NCI-H2227 treated with DMSO at 0.1 percent for 48 hours (cell line): ENCODE measurements around the gene KIAA2012.
"Not testable (repeated sequence)": the region's sequence is repeated elsewhere in the genome, so short reads cannot be mapped to it uniquely, and the experiment has no call there.

ENCODE experiments used
- DNase-seq: peaks from one replicate; lab custom pipeline; 2025; lab: John Stamatoyannopoulos, UW

KIAA2012 gene

GRCh38 chr2:202201220-202202160 lies 128.4 kb downstream of the KIAA2012 start:
- DNase-seq = no peak

GRCh38 chr2:202203348-202203747 lies 130.3 kb downstream of the KIAA2012 start:
- DNase-seq = no peak

DNA sequence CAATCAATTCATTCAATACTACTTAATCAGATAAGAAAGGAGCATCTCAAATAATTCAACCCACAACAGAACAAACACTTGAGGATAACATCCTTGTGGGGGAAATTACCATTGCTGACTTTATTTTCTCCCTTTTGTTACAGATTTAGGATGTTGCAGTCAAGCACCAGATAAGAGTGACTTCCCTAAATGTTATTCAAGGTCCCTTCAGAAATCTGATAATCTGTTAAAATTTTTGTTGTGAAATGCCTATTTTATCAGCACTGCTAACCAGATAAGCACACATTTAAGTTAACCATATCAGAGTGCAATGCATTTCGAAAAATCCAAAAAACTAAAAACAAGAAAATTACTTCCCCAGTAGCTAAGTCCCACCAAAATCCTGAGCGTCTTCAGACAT lies 131.8 kb downstream of the KIAA2012 start:
- DNase-seq = no peak

DNA sequence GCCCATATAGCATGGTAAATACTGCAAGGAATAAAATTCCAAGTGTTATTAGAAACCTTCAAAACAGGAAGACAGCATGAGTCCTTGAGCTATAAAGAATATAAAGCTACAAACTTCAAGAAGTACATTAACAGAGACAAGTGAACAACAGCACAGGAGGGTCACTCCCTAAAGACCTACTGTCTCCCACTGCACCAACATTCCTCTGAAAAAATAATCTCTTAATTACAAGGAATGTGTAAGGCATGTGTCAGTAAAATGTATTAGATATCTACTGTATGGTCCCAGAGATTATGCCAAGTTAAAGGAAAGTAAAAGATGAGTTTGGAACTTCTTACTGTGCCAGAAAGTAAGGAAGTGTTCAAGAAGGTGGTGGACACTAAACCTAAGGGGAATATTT lies 135.5 kb downstream of the KIAA2012 start:
- DNase-seq = no peak

DNA sequence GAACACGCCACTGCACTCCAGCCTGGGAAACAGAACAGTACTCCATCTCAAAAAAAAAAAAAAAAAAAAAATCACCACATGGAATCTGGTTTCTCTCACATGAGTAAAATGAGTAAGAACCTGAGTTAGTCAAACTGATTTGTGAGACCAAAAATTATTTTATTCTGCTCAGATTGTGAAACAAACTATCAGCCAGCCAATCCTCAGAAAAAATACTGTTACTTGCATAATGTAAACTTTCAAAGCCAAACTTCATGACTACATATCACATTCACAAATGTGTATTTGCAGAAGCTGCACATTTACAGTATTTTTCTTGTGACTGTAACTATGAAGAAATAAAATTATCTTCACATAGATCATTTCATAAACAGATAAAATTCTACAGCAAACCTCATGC lies 142.1 kb downstream of the KIAA2012 start:
- no peak for DNase-seq

DNA sequence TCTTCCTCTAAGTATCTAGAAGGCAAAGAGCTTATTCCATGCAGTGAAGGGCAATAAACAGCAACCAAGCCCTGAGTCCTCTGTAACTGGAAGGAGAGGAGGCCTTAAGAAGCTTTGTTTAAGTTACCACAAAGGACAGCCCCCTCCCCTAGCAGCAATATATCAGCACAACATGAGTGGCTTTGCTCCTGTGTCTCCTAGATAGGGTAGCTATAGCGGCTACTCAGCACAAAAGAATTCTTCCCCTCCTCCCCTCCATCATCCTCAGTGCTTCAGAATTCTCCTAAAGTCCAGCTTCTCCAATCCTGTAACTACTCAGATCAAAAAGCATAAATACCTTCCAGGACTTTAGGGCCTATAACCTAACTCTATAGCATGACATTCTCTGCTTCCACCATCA lies 148.8 kb downstream of the KIAA2012 start:
- no peak for DNase-seq

- DNase-seq = peak; percentile 68
Observed at GRCh38 chr2:202237787-202238233, 164.8 kb downstream of the KIAA2012 start.

GRCh38 chr2:202238234-202239197 lies 165.5 kb downstream of the KIAA2012 start, which contains the start of gene SUMO1:
Gene SUMO1, minus strand, starts transcription at chr2:202238597. Its CDS starts 146 bp downstream, at chr2:202238451.
- peak; percentile 96 for DNase-seq

DNA sequence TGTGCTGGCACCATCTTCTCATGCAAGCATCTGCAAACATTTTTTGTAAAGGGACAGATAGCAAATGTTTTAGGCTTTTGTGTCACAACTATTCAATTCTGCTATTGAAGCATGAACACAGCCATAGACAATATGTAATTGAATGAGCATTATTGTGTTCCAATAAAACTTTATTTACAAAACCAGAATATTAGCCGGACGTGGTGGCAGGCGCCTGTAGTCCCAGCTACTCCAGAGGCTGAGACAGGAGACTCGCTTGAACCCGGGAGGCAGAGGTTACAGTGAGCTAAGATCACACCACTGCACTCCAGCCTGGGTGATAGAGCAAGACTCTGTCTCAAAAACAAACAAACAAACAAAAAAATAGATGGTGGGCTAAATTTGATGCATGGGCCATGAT lies 174.7 kb downstream of the KIAA2012 start:
- not testable (repeated sequence) for DNase-seq

DNA sequence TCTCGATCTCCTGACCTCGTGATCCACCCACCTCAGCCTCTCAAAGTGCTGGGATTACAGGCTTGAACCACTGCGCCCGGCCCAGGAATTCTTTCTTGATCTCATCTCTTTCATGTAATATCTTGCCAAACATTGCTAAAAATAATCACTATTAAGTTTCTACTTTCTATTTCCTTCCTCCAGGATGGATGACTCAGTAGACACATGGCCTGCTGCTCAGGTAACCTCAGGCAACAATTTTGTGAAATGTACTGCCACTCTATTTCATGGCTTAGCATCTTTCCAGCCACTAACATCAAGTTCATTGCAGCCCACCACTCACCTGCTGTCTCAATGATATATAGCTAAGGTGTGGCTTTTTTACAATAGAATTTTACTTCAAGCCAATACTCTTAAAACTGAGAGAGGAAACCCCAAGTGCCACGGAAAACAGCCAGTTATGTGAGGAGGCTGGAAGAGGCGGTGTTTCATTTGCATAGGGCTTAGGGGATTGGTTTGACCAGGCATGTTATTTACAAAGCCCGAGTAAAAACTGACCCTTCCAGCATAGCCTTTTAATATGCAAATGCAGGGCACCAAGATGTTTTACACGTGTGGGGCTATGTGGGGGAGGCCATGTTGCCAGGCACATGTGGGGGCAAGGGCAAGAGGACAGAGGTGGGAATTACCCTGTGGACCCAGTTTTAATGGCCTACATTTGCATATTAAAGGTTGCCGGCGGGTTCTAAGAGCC lies 176.6 kb downstream of the KIAA2012 start:
- no peak for DNase-seq

DNA sequence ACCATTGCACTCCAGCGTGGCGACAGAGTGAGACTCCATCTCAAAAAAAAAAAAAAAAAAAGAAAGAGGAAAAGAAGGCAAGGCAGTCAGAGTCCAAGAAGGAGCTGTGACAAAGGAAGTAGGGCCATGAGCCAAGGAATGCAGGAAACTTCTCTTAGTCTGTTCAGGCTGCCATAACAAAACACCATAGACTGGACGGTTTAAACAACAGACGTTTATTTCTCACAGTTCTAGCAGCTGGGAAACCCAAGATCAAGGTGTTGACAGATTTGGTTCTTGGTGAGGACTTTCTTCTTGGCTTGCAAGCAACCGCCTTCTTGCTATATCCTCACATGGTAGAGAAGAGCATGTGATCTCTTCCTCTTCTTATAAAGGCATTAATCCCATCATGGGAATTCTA lies 178.4 kb downstream of the KIAA2012 start:
- no peak for DNase-seq
